Fibroblast of mammary gland (primary cell): ENCODE data around the gene WNT11.

Experiments
- DNase-seq: peaks from one replicate; pipeline ENCODE4 v3.0.0-alpha.2; 2010; ENCODE audit warnings: low read depth
- H3K4me3 ChIP-seq: 2 replicates; pipeline ENCODE4 v1.5.1; 2011; ENCODE audit warnings: low read depth, mild to moderate bottlenecking, low read length, moderate library complexity; ENCODE audit not compliant: control insufficient read depth
- TF ChIP-seq, protein P1 (sequence below): conservative IDR thresholded peaks from 2 replicates; pipeline ENCODE4 v1.5.1; 2011; ENCODE audit warnings: low read depth, low read length, inconsistent platforms; ENCODE audit not compliant: control insufficient read depth, insufficient read depth

Gene WNT11

GRCh38 chr11:76177250-76177686 is 29.0 kb downstream of the WNT11 start:
- no peak overlapping the region for H3K4me3 ChIP-seq
- no peak for DNase-seq
- TF ChIP-seq, protein P1, sequence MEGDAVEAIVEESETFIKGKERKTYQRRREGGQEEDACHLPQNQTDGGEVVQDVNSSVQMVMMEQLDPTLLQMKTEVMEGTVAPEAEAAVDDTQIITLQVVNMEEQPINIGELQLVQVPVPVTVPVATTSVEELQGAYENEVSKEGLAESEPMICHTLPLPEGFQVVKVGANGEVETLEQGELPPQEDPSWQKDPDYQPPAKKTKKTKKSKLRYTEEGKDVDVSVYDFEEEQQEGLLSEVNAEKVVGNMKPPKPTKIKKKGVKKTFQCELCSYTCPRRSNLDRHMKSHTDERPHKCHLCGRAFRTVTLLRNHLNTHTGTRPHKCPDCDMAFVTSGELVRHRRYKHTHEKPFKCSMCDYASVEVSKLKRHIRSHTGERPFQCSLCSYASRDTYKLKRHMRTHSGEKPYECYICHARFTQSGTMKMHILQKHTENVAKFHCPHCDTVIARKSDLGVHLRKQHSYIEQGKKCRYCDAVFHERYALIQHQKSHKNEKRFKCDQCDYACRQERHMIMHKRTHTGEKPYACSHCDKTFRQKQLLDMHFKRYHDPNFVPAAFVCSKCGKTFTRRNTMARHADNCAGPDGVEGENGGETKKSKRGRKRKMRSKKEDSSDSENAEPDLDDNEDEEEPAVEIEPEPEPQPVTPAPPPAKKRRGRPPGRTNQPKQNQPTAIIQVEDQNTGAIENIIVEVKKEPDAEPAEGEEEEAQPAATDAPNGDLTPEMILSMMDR = no peak

- DNase-seq = no peak
- TF ChIP-seq, protein P1 = no peak
- no peak overlapping the region for H3K4me3 ChIP-seq
Observed at GRCh38 chr11:76176463-76176862, 29.8 kb downstream of the WNT11 start.

GRCh38 chr11:76175783-76176182 is 30.5 kb downstream of the WNT11 start:
- DNase-seq = no peak
- no peak overlapping the region for H3K4me3 ChIP-seq
- TF ChIP-seq, protein P1 = no peak

DNA sequence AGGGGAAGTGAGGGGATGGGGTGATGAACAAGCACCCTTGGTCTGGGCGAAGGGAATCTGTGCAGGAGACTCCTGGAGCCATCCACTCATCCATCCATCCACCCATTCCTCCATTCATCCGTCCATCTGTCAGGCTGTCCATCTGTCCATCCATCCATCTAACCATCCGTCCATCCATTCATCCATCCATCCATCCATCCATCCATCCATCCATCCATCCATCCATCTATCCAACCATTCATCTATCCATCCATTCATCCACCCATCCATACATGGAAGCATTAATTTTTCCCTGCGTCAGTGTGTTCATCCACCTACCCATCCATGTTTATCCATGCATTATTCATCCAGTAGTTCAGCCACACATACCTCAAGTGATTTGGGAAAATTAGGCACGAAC is 32.0 kb downstream of the WNT11 start:
- TF ChIP-seq, protein P1 = no peak
- no peak overlapping the region for H3K4me3 ChIP-seq
- DNase-seq = no peak

- TF ChIP-seq, protein P1 = no peak
- DNase-seq = no peak
- H3K4me3 ChIP-seq = no peak overlapping the region
Observed at GRCh38 chr11:76173663-76174062, 32.6 kb downstream of the WNT11 start.

- TF ChIP-seq, protein P1 = no peak
- H3K4me3 ChIP-seq = no peak overlapping the region
- no peak for DNase-seq
Observed at GRCh38 chr11:76172583-76172982, 33.7 kb downstream of the WNT11 start.

GRCh38 chr11:76170468-76170867 is 35.8 kb downstream of the WNT11 start:
- TF ChIP-seq, protein P1 = no peak
- no peak overlapping the region for H3K4me3 ChIP-seq
- no peak for DNase-seq
